Endothelial cell of umbilical vein (primary cell): ENCODE data around the gene GPHB5.

Experiments
- EZH2 ChIP-seq: IDR thresholded peaks from 2 replicates; pipeline ENCODE4 v1.6.1; 2012; ENCODE audit warnings: borderline replicate concordance, low read depth, mild to moderate bottlenecking, moderate library complexity, low read length, inconsistent platforms; ENCODE audit not compliant: severe bottlenecking
- JUN ChIP-seq: IDR thresholded peaks from 2 replicates; pipeline ENCODE4 v1.6.1; 2011; ENCODE audit warnings: borderline replicate concordance, low read depth; ENCODE audit not compliant: insufficient read length, insufficient read depth
- MYC ChIP-seq: IDR thresholded peaks from one replicate; pipeline ENCODE4 v1.6.1; 2011; ENCODE audit warnings: mild to moderate bottlenecking, low read depth, low read length
- POLR2A ChIP-seq: IDR thresholded peaks from 2 replicates; pipeline ENCODE4 v1.6.1; 2012; ENCODE audit warnings: low read depth, mild to moderate bottlenecking, control low read depth, low read length
- POLR2AphosphoS5 ChIP-seq: IDR thresholded peaks from 2 replicates; pipeline ENCODE4 v1.6.1; 2012; ENCODE audit warnings: low read depth, mild to moderate bottlenecking, control low read depth, low read length, moderate library complexity; ENCODE audit not compliant: insufficient read depth
- TF ChIP-seq, protein P1 (sequence below), 2 donors: IDR thresholded peaks; 1 replicate in 1 of 2; 2 replicates in 1 of 2; pipeline ENCODE4 v1.5.1; 2011; ENCODE audit warnings: low read length in 2 of 2, mild to moderate bottlenecking in 2 of 2, moderate library complexity in 2 of 2, control low read depth in 1 of 2, inconsistent platforms in 1 of 2, low read depth in 1 of 2; ENCODE audit not compliant: insufficient read depth in 1 of 2; ENCODE audit errors: extremely low read depth in 1 of 2
- TF ChIP-seq, protein P2 (sequence below): IDR thresholded peaks from 2 replicates; pipeline ENCODE4 v1.6.1; 2011; ENCODE audit not compliant: insufficient read depth, insufficient read length

DNA sequence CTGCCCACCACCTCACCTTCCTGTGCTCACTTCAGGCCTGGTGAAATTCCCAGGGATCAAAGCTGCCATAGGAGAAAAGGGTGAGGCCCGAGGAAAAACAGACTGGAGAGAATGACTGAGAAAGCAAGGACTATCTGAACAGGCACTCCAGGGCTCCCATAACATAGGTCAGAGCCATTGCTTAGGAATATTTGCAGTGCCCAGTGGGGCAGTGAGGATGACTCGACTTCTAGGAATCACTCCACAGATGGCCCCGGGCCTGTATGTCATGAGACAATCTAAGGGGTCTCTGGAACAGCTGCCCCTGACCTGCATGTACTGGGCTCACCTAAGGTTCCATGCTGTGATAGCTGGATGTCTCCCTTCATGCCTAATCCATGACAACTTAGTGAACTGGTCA lies 51.6 kb downstream of the GPHB5 start:
- TF ChIP-seq POLR2AphosphoS5 (no peak), POLR2A (no peak), MYC (no peak), JUN (no peak), EZH2 (no peak)
- TF ChIP-seq, protein P1, sequence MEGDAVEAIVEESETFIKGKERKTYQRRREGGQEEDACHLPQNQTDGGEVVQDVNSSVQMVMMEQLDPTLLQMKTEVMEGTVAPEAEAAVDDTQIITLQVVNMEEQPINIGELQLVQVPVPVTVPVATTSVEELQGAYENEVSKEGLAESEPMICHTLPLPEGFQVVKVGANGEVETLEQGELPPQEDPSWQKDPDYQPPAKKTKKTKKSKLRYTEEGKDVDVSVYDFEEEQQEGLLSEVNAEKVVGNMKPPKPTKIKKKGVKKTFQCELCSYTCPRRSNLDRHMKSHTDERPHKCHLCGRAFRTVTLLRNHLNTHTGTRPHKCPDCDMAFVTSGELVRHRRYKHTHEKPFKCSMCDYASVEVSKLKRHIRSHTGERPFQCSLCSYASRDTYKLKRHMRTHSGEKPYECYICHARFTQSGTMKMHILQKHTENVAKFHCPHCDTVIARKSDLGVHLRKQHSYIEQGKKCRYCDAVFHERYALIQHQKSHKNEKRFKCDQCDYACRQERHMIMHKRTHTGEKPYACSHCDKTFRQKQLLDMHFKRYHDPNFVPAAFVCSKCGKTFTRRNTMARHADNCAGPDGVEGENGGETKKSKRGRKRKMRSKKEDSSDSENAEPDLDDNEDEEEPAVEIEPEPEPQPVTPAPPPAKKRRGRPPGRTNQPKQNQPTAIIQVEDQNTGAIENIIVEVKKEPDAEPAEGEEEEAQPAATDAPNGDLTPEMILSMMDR (IDR thresholded peaks at IDR 0.05; ENCODE audit: extremely low read depth in 1 of 2, insufficient read depth in 1 of 2, low read depth in 1 of 2, low read length in 2 of 2): no peak
- TF ChIP-seq, protein P2, sequence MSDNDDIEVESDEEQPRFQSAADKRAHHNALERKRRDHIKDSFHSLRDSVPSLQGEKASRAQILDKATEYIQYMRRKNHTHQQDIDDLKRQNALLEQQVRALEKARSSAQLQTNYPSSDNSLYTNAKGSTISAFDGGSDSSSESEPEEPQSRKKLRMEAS: no peak
